Fibroblast of lung (primary cell): ENCODE measurements around the gene CELF2. TPM values are rescaled to one million over a fixed set of nuclear protein-coding genes. Genes with fewer than 3 reads are reported as not detected.

Experiments
- DNase-seq, 2 donors: peaks; one replicate each; pipeline versions ENCODE4 v3.0.0 to v3.0.0-alpha.2; 2010; ENCODE audit warnings: low read depth in 2 of 2
- H2AFZ ChIP-seq: 2 replicates; pipeline ENCODE4 v1.5.1; 2012; ENCODE audit warnings: low read length, control low read depth, inconsistent platforms
- H3K27ac ChIP-seq: 2 replicates; pipeline ENCODE4 v1.5.1; 2011; ENCODE audit warnings: low read length, control low read depth; ENCODE audit not compliant: insufficient read depth
- H3K27me3 ChIP-seq: 2 replicates; pipeline ENCODE4 v1.5.1; 2011; ENCODE audit warnings: mild to moderate bottlenecking, low read length; ENCODE audit not compliant: control insufficient read depth, insufficient read depth
- H3K36me3 ChIP-seq: 2 replicates; pipeline ENCODE4 v1.5.1; 2011; ENCODE audit warnings: low read length; ENCODE audit not compliant: control insufficient read depth, insufficient read depth
- H3K4me1 ChIP-seq: 2 replicates; pipeline ENCODE4 v1.5.1; 2011; ENCODE audit warnings: low read length; ENCODE audit not compliant: control insufficient read depth, insufficient read depth; ENCODE audit errors: extremely low read depth
- H3K4me2 ChIP-seq: 2 replicates; pipeline ENCODE4 v1.5.1; 2011; ENCODE audit warnings: low read length, control low read depth; ENCODE audit not compliant: insufficient read depth; ENCODE audit errors: extremely low read depth
- H3K4me3 ChIP-seq, 4 experiments: fragments of 200-600 bp in 1 of 4; sonication (generic) in 1 of 4; replicated peaks in 1 of 4; 2 replicates each; pipeline ENCODE4 v1.5.1; 2011 to 2016; ENCODE audit warnings: low read length in 4 of 4, low read depth in 3 of 4, mild to moderate bottlenecking in 3 of 4, control low read depth in 2 of 4, inconsistent platforms in 1 of 4, mixed read lengths in 1 of 4; ENCODE audit not compliant: insufficient read depth in 1 of 4; ENCODE audit errors: control extremely low read depth in 1 of 4
- H3K79me2 ChIP-seq: 2 replicates; pipeline ENCODE4 v1.5.1; 2012; ENCODE audit warnings: mild to moderate bottlenecking, low read length, inconsistent platforms; ENCODE audit not compliant: control insufficient read depth, insufficient read depth
- H3K9ac ChIP-seq: 2 replicates; pipeline ENCODE4 v1.5.1; 2011; ENCODE audit warnings: mild to moderate bottlenecking, low read length, control low read depth; ENCODE audit not compliant: insufficient read depth
- H3K9me3 ChIP-seq: 2 replicates; pipeline ENCODE4 v1.5.1; 2012; ENCODE audit warnings: low read depth, low read length; ENCODE audit not compliant: control insufficient read depth, insufficient read depth
- H4K20me1 ChIP-seq: 2 replicates; pipeline ENCODE4 v1.5.1; 2011; ENCODE audit warnings: low read length; ENCODE audit not compliant: control insufficient read depth, insufficient read depth; ENCODE audit errors: extremely low read depth
- EZH2 ChIP-seq: IDR thresholded peaks from 2 replicates; pipeline ENCODE4 v1.5.1; 2012; ENCODE audit warnings: low read length, control low read depth, mild to moderate bottlenecking; ENCODE audit errors: missing control alignments
- polyA plus RNA-seq, 2 donors: library from polyadenylated mRNA; depleted of rRNA in 1 of 2; stranded (reverse) in 1 of 2; unstranded in 1 of 2; fragments of >200 nt; gene quantifications; 2 replicates each; pipeline ENCODE4 v1.2.1, GENCODE V29; 2011 to 2012; ENCODE audit warnings: missing spikeins in 1 of 2
- total RNA-seq: library from RNA; depleted of rRNA; stranded (reverse); fragments of >200 nt; gene quantifications from 2 replicates; pipeline ENCODE4 v1.2.1, GENCODE V29; 2014
- TF ChIP-seq, protein P1 (sequence below), 2 donors: IDR thresholded peaks in 1 of 2; conservative IDR thresholded peaks in 1 of 2; 1 replicate in 1 of 2; 2 replicates in 1 of 2; pipeline ENCODE4 v1.5.1; 2011 to 2012; ENCODE audit warnings: low read length in 2 of 2, control low read depth in 1 of 2, inconsistent platforms in 1 of 2, low read depth in 1 of 2, mild to moderate bottlenecking in 1 of 2

The CELF2 gene
- total and polyA plus RNA-seq, 2 donors (not counting 1 experiment from before 2014, with no cell fraction given): 16.9 to 25.1 TPM

DNA sequence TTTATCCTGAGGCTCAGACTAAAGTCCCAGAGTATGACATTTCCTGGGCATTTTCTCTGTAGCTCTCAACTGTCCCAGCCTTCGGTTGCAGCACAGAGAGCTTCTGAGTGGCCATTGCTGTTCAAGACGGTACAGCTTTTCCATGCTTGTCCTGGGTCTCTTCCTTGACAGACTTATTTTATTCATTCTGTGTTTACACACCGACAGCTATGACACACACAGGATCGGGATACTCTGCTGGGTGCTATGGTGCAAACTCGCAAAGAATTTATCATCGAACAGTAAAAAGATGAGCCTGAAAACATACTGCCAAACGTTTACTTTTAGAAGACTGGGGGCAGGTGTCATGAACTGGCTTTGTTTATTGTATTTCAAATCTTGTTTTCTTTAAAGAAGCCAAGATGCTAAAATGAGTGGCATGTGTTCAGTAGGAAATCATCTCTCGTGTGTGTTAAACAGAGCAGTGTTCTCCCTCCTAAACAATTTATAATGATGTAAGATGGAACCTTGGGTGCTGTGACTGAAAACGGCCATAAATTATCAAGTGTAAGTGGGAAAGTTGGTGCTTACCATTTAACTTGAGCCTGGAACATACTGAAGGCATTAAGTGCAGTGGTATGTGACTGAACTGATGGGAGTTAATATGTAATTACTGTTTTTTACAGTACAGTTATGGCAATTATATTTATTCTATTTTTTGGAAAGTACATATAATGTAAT is 120.8 kb downstream of the CELF2 start:
- H3K9me3 ChIP-seq: no peaks in the 10 kb centered on the region
- H3K27ac ChIP-seq: no peak overlapping the region
- peak overlapping the region; percentile 54 for H3K4me2 ChIP-seq
- DNase-seq: no peak
- H3K27me3 ChIP-seq: no peaks in the 10 kb centered on the region
- TF ChIP-seq EZH2: no peak
- TF ChIP-seq, protein P1, sequence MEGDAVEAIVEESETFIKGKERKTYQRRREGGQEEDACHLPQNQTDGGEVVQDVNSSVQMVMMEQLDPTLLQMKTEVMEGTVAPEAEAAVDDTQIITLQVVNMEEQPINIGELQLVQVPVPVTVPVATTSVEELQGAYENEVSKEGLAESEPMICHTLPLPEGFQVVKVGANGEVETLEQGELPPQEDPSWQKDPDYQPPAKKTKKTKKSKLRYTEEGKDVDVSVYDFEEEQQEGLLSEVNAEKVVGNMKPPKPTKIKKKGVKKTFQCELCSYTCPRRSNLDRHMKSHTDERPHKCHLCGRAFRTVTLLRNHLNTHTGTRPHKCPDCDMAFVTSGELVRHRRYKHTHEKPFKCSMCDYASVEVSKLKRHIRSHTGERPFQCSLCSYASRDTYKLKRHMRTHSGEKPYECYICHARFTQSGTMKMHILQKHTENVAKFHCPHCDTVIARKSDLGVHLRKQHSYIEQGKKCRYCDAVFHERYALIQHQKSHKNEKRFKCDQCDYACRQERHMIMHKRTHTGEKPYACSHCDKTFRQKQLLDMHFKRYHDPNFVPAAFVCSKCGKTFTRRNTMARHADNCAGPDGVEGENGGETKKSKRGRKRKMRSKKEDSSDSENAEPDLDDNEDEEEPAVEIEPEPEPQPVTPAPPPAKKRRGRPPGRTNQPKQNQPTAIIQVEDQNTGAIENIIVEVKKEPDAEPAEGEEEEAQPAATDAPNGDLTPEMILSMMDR (conservative IDR thresholded peaks at IDR 0.05 in 1 of 2, IDR thresholded peaks at IDR 0.05 in 1 of 2; ENCODE audit: low read depth in 1 of 2, low read length in 2 of 2): no peak
- no peak overlapping the region for H3K9ac ChIP-seq
- H3K36me3 ChIP-seq: no peaks in the 10 kb centered on the region
- H3K4me1 ChIP-seq: no peaks in the 10 kb centered on the region
- no peak overlapping the region for H3K4me3 ChIP-seq
- no peaks in the 10 kb centered on the region for H4K20me1 ChIP-seq
- H3K79me2 ChIP-seq: no peaks in the 10 kb centered on the region
- peak overlapping the region; percentile 38 for H2AFZ ChIP-seq

DNA sequence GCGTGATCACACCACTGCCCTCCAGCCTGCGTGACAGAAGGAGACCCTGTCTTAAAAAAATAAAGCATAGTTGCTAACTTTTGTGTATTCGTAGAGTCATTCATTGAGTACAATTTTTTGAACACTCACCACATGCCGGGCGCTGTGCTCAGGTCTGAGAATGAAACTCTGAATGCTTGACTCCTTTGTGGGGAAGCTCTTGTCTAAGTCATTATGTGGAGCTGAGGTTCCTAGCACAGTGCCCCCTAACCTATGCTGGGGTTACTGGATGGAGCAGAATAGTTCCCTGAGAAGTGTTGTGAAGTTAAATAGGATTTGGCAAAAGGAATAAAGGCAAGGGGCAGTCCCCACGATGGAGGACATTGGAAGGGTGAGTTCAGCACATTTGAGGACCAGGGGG is 123.3 kb downstream of the CELF2 start:
- Histone ChIP-seq H3K4me1 (no peaks in the 10 kb centered on the region), H3K9me3 (no peaks in the 10 kb centered on the region), H4K20me1 (no peaks in the 10 kb centered on the region), H3K4me2 (no peak overlapping the region), H3K27me3 (no peaks in the 10 kb centered on the region), H3K4me3 (no peak overlapping the region), H3K79me2 (no peaks in the 10 kb centered on the region), H3K27ac (no peak overlapping the region), H2AFZ (no peak overlapping the region), H3K9ac (no peak overlapping the region), H3K36me3 (no peaks in the 10 kb centered on the region)
- no peak for TF ChIP-seq EZH2
- DNase-seq: no peak

DNA sequence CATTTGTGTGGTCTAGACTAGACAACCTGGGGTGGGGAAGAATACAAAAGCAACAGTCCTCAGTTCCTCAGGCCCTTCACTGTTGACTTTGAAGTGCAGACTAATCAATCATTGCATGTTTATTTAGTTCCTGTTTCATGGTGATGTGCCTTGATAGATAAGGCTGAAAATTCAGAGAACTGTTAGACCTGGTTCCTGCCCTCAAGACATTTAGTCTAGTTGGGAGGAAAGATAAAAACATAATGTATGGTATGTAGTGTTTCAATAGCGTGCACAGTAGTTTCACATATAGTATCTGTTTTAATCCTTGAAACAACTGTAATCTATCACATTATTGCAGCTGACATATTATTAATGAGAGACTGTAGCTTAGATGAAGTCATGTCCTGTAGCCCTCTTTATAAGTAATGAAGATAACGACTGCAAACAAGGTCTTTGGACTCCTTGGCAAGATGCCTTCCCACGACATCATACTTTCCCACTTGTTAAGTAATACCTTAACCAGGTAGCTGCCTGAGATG is 124.0 kb downstream of the CELF2 start:
- H3K4me1 ChIP-seq: no peaks in the 10 kb centered on the region
- TF ChIP-seq, protein P1 (conservative IDR thresholded peaks at IDR 0.05 in 1 of 2, IDR thresholded peaks at IDR 0.05 in 1 of 2; ENCODE audit: low read depth in 1 of 2, low read length in 2 of 2): no peak
- TF ChIP-seq EZH2: no peak
- no peaks in the 10 kb centered on the region for H3K79me2 ChIP-seq
- no peak overlapping the region for H3K4me3 ChIP-seq
- H3K9ac ChIP-seq: no peak overlapping the region
- no peaks in the 10 kb centered on the region for H4K20me1 ChIP-seq
- no peak for DNase-seq
- H3K4me2 ChIP-seq: no peak overlapping the region
- H3K27me3 ChIP-seq: no peaks in the 10 kb centered on the region
- H3K36me3 ChIP-seq: no peaks in the 10 kb centered on the region
- no peaks in the 10 kb centered on the region for H3K9me3 ChIP-seq
- no peak overlapping the region for H2AFZ ChIP-seq
- H3K27ac ChIP-seq: no peak overlapping the region
